Measurements from ENCODE around the gene LRRIQ1.

Gene LRRIQ1

GRCh38 chr12:85277191-85277590 lies 241.0 kb downstream of the LRRIQ1 start:
- Mint-ChIP-seq H3K27ac (no peak overlapping the region), H3K4me3 (no peak overlapping the region), H3K4me1 (ENCODE audit: low read depth) (peaks cover 16% of the 10 kb centered on the region), H3K9me3 (no peaks in the 10 kb centered on the region), H3K27me3 (peaks cover 78% of the 10 kb centered on the region), H3K36me3 (ENCODE audit: low read depth) (no peaks in the 10 kb centered on the region)
- no peak for DNase-seq

- no peak overlapping the region for H3K4me3 Mint-ChIP-seq
Observed at GRCh38 chr12:85277900-85278597, 241.9 kb downstream of the LRRIQ1 start.

DNA sequence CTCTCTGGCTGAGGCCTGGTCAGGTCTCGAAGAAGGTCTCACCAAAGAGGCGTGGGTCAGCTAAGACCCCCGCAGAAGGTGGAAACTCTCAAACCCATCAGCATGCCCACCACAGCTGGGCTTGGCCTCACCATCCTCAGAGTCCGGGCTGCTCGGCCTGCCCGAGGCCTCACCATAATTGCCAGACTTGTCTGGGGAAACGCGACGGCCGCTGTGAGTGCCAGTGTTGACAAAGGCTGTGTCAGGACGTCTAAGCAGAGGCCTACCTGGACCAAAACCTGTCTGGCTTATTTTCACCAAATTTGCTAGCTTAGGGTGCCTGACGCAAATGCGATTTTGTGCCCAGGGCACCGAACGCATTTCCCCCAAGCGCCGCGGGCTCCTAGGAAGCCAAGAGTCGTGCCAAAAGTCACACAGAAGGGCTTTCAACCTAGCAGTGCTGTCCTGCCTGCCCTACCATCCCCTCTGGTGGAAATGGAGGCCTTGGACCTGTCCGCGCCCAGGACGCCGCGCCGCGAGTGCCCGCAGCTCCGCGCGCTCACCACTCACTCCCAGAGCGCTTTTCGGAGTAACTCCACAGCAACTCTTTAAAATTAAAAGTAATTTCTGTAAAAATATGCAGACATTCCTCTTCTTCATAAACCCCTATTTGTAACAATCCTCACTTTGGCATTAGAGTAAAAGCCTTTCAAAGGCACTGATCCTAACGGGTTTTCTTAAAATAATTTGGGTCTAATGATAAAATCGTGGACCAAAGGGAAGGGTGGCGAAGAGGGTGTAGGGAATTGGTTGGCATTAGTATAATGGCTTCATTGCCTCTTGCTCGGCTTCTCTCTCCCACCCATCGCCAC lies 242.7 kb downstream of the LRRIQ1 start:
- H3K9me3 Mint-ChIP-seq = no peaks in the 10 kb centered on the region
- no peak for DNase-seq
- H3K27me3 Mint-ChIP-seq = peaks cover 73% of the 10 kb centered on the region
- peaks cover 11% of the 10 kb centered on the region for H3K4me1 Mint-ChIP-seq (ENCODE audit: low read depth)
- H3K4me3 Mint-ChIP-seq = no peak overlapping the region
- no peaks in the 10 kb centered on the region for H3K36me3 Mint-ChIP-seq (ENCODE audit: low read depth)
- H3K27ac Mint-ChIP-seq = no peak overlapping the region

More at GRCh38 chr12:85277900-85278597, 241.9 kb downstream of the LRRIQ1 start:
- Mint-ChIP-seq H3K36me3 (ENCODE audit: low read depth) (no peaks in the 10 kb centered on the region), H3K4me1 (ENCODE audit: low read depth) (peaks cover 16% of the 10 kb centered on the region), H3K9me3 (no peaks in the 10 kb centered on the region), H3K27ac (no peak overlapping the region), H3K27me3 (peaks cover 76% of the 10 kb centered on the region)
- DNase-seq = no peak

GRCh38 chr12:85279449-85280164 lies 243.5 kb downstream of the LRRIQ1 start:
- H3K27ac Mint-ChIP-seq = no peak overlapping the region
- DNase-seq = no peak
- H3K27me3 Mint-ChIP-seq = peaks cover 67% of the 10 kb centered on the region

DNA sequence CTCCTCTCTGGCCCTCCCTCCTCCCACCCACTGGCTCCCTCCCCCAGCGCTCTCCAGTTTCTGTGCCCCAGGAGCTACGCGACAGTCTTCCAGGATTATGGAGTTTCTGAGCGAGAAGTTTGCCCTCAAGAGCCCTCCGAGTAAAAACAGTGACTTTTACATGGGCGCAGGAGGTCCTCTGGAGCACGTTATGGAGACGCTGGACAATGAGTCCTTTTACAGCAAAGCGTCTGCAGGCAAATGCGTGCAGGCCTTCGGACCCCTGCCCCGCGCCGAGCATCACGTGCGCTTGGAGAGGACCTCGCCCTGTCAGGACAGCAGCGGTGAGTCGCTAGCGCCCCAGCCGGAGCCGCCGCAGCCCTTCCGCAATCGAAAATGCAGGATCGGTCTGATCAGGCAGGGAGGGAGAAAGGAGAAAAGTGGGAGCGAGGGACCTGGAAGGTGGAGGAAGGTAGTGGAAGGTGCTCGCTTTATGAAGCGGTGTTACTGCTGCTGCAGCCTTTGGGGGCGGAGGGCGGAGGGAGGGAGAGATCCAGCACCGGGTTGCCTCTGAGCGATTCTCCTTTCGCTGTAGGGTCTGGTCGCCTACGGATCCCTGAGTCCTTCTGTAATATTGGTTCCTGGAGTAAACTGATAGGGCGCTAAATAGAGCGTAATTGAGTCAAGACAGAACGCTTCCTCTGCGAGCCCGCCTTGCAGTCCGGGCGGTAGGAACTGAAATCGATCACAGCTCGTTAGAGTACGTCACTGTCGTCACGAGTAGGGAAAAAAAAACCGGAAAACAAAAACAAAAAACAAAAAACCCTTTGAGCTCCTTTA lies 244.2 kb downstream of the LRRIQ1 start, which contains the start of gene ALX1:
ALX1 (plus strand) TSS at position 56 of the 819 bp plus-strand sequence; CDS start at position 98, 42 bp downstream.
- Mint-ChIP-seq H3K9me3 (no peaks in the 10 kb centered on the region), H3K27me3 (peaks cover 64% of the 10 kb centered on the region), H3K4me3 (peak within 1 kb of the TSS; percentile 54), H3K36me3 (ENCODE audit: low read depth) (no peaks in the 10 kb centered on the region), H3K27ac (peak within 1 kb of the TSS; percentile 44), H3K4me1 (ENCODE audit: low read depth) (peaks cover 11% of the 10 kb centered on the region)
- DNase-seq = no peak

More at GRCh38 chr12:85279449-85280164, 243.5 kb downstream of the LRRIQ1 start:
- Mint-ChIP-seq H3K4me3 (no peak overlapping the region), H3K36me3 (ENCODE audit: low read depth) (no peaks in the 10 kb centered on the region), H3K9me3 (no peaks in the 10 kb centered on the region), H3K4me1 (ENCODE audit: low read depth) (peaks cover 11% of the 10 kb centered on the region)

DNA sequence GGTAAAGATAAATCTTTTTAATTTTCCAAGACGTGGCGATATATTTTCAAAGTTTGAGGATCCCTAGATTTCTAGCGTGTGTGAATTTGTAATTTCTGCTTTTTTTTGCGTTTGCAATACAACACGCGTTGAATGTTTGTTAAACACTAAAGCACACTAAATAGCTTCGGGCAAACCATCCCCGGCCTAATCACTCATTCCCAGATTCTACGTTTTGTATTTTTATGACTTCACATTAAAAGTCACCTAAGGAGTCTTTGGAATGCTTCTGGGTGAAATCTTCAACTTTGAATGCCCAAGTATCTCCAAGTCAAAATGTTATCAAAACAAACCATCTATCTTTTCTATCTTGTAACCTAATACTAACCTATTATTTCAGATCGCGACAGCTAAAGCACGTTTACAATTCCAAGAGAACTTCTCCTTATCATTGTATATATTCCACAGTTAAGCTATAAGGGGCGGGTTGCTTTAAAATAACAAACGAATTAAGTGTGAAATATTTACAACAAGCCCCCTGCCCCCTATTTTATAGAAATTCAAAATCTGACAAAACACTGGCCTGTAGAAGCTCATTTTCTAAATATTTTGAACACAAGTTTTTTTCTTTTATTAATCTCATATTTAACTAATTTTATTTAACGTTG lies 245.0 kb downstream of the LRRIQ1 start:
- DNase-seq = no peak
- Mint-ChIP-seq H3K27me3 (peaks cover 59% of the 10 kb centered on the region), H3K27ac (no peak overlapping the region), H3K36me3 (ENCODE audit: low read depth) (no peaks in the 10 kb centered on the region), H3K9me3 (no peaks in the 10 kb centered on the region), H3K4me3 (peak overlapping the region; percentile 54), H3K4me1 (ENCODE audit: low read depth) (peaks cover 11% of the 10 kb centered on the region)

- H3K4me3 Mint-ChIP-seq = no peak overlapping the region
- DNase-seq = no peak
- no peaks in the 10 kb centered on the region for H3K9me3 Mint-ChIP-seq
- H3K36me3 Mint-ChIP-seq (ENCODE audit: low read depth) = no peaks in the 10 kb centered on the region
- no peak overlapping the region for H3K27ac Mint-ChIP-seq
- peaks cover 54% of the 10 kb centered on the region for H3K27me3 Mint-ChIP-seq
- H3K4me1 Mint-ChIP-seq (ENCODE audit: low read depth) = peaks cover 11% of the 10 kb centered on the region
Observed at GRCh38 chr12:85281636-85282312, 245.6 kb downstream of the LRRIQ1 start.

- Mint-ChIP-seq H3K4me3 (no peak overlapping the region), H3K4me1 (ENCODE audit: low read depth) (peaks cover 11% of the 10 kb centered on the region), H3K27me3 (peaks cover 39% of the 10 kb centered on the region), H3K36me3 (ENCODE audit: low read depth) (no peaks in the 10 kb centered on the region), H3K9me3 (no peaks in the 10 kb centered on the region), H3K27ac (no peak overlapping the region)
- DNase-seq = no peak
Observed at GRCh38 chr12:85283560-85283959, 247.4 kb downstream of the LRRIQ1 start.

All from activated T-cell treated with anti-CD3 and anti-CD28 coated beads, Interleukin-2, amount 50 U/mL, for 24 hours (primary cell).